Activated gamma-delta T cell treated with Interleukin-2 at 50 U/mL for 16 hours (primary cell): ENCODE data around the gene STAMBP.
A peak's percentile ranks its signal among the peaks of the same experiment; 100 is the strongest.
"Not testable (repeated sequence)": the region's sequence is repeated elsewhere in the genome, so short reads cannot be mapped to it uniquely, and the experiment has no call there.

Source experiments
- DNase-seq: peaks from one replicate; pipeline ENCODE4 v3.0.0-alpha.2; 2020

The STAMBP gene

DNA sequence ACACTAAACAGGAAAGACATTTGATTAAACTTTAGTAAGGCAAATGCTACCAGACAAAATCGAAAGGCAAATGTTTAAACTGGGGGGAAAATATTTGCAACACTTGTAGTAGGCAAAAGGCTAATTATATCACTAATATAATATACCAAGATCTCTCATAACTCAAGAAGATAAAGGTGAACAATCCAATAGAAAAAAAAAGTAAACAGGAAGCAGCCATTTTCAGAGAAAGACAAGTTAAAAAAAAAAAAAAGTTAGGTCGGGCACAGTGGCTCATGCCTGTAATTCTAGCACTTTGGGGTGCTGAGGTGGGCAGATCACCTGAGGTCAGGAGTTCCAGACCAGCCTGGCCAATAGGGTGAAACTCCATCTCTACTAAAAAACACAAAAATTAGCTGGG lies 59.6 kb downstream of the STAMBP start:
- no peak for DNase-seq

DNA sequence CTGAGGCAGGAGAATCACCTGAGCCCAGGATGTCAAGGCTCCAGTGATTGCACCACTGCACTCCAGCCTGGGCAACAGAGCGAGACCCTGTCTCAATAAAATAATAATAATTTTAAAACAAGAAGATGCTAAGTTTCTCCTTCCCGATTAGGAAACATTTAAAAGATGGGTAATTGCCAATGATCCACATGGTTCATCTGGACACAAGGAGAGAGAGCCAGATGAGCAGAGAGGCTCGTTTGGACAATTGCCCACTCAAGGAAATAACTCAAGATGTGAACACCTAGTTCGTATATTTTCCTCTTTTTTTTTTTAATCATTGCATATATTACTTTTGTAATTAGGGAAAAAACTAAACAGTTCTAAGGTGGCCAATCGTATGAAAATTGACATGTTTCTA lies 60.4 kb downstream of the STAMBP start:
- no peak for DNase-seq

DNA sequence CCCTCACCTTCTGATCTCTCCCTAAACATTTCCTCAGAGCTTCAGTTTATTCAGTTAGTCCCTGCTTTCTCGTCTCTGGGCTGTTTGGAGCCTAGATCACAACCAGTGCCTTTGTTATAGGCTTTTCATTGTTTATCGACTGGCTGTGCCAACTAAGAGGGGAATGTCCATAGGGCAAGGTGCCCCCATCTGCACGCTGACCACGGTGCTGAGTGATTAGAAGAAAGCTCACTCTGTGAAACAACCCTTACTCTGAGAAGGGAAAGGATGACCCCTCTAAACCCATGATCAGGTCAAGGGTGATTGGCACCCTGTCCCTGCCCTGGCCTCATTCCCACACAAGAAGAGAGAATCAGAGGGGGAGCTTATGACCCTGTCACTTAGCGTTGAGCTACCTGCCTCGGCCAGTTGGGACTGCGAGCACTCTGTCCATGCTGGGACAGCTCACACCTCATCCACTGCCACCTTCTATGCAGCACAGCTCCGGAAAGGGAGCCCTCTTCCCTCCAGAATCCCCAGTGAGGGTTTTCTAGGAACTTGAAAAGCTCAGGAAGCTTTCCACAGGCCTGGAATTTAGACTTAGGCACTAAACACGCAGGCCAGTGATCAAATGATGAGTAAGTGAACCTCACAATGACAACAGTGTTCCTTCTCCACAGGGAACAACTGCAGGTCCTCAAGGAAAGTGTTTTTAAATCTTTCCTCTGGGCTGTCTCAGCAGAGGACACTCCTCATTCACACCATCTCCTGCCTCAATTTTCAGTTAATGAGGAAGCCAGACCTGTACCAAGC lies 61.7 kb downstream of the STAMBP start:
- no peak for DNase-seq

DNA sequence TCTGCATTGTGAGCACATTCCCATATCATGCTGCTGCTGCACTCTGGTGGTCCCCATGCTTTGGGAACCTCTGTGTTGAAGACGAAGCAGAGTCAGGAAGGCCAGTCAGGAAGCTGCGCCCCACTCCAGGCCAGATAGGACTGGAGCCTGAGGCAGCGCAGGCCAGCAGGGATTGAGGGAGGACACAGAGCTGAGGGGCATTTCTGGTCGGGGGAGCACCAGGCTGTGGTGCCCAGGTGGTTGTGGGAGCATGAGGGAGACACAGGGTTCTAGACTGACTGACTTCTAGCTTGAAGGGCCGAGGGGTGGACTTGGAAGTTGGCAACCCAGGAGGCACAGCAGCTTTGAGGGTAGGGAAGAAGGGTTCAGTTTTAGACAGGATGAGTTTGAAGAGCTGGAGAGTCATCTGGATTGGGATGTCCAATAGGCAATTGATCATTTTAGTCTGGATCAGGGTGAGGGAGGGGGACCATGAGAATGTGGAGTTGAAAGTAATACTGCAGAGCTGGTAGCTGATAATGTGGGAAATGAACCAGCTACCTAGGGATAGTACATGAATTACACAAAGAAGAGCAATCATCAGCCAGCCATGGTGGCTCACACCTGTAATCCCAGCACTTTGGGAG lies 62.6 kb downstream of the STAMBP start:
- no peak for DNase-seq

DNA sequence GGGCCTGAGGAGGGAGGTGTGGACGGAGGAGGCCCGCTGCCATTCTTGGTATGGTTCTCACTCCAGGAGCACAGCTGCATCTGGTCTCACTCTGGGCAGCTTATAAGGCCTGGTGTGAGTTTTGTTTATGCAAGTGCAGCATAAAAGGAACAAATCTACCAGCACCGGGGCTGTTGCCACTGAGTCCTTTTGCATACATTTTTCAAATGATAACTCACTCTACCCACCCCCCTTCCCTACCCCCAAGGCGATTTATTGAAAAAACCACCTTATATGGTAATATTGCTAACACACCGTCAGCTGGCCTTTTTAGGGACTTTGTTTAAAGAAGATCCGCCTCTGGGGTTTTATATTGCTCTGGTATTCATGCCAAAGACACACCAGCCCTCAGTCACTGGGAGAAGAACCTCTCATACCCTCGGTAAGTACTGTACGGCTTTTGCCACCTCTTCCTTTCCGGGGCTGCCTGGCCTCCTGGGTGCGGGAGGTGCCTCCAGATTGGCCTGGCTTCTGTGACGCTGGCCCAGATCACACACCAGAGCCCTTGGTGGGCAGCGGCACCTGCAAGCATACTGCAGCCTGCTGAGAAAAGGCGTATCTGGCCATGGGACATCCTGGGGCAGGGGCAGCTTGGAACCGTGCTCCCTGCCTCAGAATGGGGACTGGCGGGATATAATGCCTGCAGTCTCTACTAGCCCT lies 64.0 kb downstream of the STAMBP start, which contains the start of gene ACTG2:
ACTG2 (plus strand) TSS at position 378 of the 699 bp plus-strand sequence. CDS start 8,304 bp downstream, outside the sequence.
- DNase-seq = no peak

DNA sequence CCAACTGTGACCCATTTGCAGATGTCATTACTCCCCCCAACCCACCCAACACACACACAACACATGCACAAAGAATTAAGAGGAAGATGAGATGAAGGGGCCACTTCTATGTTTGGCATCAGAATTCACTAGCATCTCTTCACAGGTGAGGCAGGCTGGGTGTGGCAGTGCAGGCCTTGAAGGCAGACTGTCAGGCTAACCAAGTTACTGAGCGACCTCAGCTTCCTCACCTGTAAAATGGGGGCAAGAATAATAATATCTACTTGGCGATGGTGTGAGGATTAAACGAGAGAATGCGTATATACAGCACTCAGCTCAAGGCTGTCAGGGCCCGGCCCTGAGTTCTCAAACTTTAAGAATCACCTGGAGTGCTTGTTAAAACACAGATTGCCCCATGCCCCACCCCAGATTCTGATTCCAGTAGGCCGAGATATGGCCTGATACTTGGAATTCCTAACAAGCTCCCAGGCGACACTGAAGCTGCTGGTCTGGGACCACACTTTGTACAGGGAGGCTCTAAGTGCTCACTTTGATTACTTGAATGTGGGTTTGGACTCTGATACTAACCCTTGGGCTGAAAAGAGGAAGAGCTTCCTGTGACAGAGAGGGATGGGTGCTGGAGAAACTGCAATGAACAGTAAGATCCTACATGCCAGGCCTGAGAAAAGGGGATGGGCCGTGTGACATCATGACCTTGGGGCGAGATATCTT lies 65.2 kb downstream of the STAMBP start:
- DNase-seq = no peak

DNA sequence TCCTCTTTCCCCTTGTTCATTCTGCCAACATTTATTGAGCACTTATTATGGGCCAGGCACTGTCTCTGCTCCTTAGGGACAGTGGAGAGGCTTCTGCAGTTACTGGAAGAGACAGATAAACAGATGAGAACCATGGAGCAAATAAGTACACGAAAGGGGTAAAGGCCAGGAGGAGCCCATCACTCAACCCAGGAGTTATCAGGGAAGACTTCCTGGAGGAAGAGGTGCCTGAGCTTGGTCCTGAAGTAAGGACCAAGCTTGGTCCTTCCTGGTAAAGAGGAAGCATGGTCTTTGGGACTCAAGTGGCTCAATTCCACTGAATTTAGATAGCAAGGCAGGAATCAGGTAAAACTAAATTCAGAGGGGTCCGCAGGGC lies 65.7 kb downstream of the STAMBP start:
- DNase-seq = no peak

DNA sequence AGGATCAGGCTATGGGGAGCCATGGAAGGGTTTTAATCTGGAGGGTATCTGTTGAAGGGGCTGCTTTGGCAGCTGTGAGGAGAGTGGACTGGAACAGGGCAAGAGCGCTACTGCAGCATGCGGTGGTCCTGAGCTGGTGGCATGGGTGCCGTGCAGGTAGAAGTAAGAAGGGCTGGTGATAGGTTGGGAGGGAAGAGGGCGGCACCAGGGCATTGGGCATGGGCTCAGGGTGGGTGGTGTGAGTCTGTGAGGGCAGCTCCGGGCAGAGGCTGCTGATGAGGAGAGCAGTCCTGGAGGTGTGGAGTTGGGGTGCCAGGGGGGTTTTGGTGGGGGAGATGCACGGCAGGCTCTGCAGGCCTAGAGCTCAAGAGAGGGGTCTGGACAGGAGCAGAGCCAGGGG lies 66.1 kb downstream of the STAMBP start:
- DNase-seq = no peak

DNA sequence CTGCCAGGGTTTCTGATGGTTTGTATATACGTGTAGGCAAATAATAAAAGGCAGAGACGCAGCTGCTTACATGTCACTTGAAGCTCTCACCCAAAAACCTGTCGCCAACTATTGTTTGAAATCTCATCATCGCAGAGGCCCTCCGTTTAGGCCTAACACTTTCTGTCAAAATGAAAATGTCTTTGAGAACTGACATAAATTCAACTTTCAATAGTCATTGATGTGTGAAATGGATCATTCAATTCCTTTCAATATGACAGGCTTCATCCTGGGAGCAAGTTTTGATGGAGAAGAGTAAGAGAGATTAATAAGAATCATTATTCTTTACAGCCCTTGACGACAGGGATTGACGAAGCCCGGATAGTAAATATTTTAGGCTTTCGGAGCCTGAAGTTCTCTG lies 66.7 kb downstream of the STAMBP start:
- no peak for DNase-seq

DNA sequence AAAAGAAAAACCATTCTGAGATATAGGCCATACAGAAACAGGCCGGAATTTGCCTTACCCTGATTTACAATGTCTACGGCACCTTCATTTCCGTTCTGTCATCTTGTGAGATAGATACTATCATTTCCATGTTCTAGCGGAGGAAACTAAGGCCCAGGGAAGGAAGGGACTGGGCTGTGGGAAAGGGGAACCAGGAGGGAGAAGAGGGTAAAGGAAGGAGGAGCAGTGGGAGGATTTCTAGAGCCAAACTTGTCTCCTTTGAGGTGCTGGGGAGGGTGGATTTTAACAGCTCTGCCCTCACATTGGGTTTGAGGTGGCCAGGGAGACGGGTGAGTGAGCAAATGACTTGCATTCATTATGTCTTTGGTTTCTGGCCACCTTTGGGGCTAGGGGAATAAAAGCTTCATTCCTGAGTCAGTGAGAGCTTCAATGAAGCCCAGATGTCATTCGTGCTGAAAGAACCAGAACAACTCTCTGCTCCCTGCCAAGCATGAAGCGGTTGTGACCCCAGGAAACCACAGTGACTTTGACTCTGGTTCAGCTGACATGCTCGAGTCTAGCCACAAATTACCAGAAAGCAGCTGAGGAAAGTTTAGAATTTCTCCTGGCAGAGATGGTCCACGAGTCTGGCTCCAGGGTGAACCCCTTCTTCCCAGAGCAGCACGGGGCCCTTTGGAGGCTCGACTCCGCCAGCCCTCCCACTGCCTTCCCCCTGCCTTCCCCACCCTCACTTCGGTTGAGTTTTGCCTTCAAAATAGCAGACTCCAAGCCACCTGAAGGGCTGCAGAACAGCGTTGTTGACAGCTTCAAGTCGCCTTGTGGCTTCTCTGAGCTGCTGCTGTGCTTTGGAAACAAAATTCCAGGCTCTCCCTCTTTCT lies 67.8 kb downstream of the STAMBP start:
- peak; percentile 35 for DNase-seq

DNA sequence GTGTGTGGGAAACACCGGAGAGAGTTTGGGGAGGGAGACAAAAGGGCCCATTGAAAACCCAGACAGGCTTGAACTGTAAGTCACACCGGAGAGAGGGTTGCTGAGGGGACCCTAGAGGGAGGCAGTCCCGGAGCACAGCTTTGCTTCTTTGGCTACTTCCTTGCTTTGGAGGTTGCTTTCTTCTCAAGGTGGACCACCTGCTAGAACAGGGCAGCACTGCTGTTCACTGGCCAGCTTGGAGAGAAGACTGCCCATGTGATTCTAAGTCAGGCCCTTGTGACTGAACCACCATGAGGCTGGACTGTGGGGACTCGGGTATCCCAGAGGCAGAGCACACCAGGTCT lies 68.5 kb downstream of the STAMBP start:
- DNase-seq = no peak

DNA sequence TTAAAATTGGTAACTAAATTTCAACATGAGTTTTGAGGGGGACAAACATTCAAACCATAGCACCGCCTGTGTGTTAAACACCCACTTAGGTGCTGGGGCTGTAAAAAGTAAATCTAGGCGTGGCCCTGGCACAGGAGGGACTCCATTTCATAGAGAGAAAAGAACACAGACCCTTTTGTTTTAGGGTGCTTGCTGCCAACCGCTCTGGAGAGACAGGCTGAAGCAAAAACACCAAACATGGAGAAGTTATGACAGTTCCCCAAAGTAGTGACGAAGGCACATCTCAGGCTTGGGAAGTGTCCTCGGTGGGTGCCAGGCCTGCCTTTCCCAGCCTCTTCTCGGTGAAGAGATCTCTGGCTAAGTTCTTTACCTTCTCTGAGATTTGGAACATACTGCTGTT lies 69.2 kb downstream of the STAMBP start:
- no peak for DNase-seq

DNA sequence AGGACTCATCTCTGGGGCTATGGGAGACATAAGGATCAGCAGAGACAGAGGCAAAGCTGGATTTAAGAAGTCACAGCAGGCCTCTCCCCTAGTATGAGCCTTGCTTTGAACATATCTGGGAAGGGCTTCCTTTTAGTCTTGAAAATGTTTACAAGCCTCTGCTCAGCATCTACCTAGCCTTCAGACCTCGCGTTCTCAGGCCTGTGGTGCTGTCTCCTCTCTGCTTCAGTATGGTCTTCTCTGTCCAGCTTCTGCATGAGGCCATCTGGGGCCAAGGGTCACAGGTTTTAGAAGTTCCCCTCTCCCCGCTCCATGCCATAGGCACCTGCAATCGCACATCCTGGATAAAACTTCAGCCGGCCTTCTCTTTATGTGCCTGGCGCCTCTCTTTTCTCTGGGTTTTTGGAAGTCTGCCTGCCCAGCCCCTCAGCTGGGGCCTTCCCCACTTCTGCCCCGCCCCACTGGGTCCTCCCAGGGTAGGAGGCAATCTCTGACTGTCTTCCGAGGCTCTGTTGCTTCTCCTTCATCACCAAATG lies 71.1 kb downstream of the STAMBP start:
- DNase-seq = no peak

DNA sequence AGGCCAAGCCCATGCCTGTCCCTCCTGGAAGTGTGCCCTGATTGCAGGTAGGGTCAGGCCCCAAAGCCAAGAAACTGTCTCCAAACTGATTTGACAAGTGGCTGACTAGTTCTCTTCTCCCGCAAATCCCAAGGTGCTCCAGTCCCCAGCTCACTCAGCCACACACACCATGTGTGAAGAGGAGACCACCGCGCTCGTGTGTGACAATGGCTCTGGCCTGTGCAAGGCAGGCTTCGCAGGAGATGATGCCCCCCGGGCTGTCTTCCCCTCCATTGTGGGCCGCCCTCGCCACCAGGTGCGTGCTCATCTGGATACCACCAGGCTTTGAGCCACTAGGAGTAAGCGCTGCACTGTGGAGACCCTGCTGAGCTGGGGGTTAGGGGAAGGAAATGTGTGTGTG lies 72.4 kb downstream of the STAMBP start:
- DNase-seq = no peak

DNA sequence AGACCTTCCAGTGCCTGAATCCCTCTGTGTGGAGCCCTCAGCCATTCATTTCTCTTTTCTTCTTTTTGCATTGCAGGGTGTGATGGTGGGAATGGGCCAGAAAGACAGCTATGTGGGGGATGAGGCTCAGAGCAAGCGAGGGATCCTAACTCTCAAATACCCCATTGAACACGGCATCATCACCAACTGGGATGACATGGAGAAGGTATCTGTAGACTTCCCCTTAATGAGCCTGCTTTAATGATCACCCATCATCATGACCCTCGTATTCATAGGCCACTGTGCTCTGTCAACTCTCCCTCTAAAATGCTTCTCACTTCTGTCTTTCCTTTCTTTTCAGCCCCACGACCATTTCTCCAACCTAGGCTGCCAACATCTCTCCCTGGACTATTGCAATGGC lies 73.5 kb downstream of the STAMBP start:
- no peak for DNase-seq

DNA sequence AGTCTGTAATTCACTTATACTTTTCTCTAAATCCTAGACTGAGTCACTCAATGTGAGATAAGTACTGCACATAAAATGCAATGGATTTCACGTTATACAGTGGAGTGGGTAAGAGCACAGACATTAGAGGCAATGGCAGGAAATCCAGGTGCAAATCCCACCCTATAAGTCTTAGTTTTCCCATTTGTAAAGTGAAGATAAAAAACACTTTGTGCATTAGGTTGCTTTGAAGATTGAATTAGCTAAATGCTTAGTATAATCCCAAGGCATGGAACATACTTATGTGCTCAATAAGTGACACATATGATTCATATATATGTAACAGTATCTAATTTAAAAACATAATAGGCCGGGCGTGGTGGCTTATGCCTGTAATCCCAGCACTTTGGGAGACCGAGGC lies 74.6 kb downstream of the STAMBP start:
- no peak for DNase-seq

DNA sequence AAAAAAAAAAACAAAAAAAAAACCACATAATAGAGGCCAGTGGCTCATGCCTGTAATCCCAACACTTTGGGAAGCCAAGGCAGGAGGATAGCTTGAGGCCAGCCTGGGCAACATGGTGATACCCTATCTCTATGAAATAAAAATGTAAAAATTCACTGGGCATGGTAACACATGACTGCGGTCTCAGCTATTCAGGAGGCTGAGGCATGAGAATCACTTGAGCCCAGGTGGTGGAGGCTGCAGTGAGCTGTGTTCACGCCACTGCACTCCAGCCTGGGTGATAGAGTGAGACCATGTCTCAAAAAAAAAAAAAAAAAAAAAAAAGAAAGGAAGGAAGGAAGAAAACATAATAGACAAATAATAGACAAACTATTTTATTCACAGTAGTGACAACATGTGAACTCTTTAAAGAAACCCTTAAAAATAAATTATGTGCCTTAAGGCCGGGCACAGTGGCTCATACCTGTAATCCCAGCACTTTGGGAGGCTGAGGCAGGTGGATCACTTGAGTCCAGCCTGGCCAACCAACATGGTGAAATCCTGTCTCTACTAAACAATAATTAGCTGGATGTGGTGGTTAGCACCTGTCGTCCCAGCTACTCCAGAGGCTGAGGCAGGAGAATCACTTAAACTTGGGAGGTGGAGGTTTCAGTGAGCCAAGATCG lies 75.3 kb downstream of the STAMBP start:
- DNase-seq = not testable (repeated sequence)

DNA sequence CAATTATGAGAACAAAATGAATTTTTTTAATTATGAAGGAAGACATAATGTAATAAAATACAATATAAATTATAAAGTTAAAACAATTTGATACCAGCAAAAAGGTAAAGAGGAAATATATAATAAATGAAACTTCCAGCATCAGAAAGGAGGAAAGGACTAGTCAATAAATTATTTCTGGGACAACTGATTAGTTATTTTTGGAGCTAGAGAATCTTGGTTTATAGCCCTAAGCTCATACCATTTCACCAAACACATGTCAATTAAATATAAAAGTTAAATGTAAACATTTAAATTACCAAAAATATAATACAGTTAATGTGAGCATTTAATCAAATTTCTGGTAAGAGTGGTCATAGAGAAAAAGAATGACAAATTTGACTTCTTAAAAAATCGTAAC lies 76.2 kb downstream of the STAMBP start:
- DNase-seq = no peak

DNA sequence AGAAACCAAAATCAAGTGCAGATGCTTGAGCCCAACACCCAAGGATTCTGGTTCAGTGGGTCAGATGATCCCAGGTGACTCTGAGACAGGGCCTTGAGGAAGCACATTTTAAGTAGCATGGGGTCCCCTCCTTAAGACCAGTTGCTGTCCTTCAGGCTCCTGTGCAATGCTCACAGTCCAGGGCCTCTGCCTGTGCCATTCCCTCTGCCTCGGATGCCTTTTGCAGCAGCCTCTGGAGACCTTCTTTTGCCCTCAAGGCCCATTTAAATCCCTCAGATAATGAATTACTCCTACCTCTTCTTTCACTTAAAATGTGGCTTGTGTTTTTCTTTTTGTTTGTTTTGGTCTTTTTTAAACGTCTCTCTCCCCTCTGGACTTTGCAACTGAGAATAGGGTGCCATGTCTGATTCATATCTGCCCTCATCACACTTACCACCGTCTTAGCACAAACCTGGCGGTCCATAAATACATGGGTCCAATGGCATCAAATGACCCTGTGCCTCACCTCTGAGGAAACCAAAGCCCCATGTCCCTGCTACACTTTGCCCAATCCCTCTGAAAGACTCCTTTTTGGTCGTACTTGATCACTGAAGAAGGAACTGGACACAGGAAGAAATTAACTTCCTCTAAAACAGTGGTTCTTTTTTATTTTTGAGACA lies 78.2 kb downstream of the STAMBP start:
- DNase-seq = no peak

DNA sequence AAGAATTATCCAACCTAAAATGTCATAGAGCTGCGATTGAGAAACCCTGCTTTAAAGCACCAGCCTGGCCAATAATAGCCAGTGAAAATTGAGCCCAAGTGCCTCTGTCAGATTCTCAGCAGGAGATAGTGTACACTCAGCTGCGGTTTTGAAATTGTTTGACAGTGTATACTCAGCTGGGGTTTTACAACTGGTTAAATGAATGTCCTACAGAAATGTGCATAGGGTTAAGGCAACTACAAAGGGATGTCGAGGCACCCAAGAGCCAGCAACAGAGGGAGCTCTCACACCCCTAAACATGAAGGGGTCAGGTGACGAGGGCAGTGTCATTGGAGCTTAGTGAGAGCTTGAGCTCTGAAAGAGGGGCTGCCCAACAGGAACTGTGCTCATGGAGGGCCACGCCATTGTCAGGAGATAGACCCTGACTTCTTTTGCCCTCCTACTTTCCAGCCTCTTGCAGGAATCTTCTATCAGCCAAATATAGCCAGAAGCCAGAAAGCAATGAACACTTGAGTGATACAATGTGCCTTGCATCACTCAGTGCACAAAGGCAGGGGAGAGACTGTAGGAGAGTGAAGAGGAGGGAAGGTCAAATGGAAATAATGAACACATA lies 79.2 kb downstream of the STAMBP start:
- peak; percentile 53 for DNase-seq
